PC-9 (cell line): ENCODE measurements around the gene NTNG1. TPM values are rescaled to one million over a fixed set of nuclear protein-coding genes. Genes with fewer than 3 reads are reported as not detected.
A peak's percentile ranks its signal among the peaks of the same experiment; 100 is the strongest.

Experiments
- BruUV-seq: library from RNA; stranded (reverse); fragments of 400-500 nt; replicated peaks from 2 replicates; lab custom pipeline; 2021; lab: Mats Ljungman, UMichigan
- CTCF ChIA-PET: fragments of 300-600 bp; sonication (Branson Sonifier 250); formaldehyde crosslinking; loops from one replicate; lab custom pipeline; 2022; ENCODE audit warnings: antibody characterized with exemption; lab: Charles Lee
- POLR2A ChIA-PET: fragments of 300-600 bp; sonication (Branson Sonifier 250); formaldehyde crosslinking; loops from one replicate; lab custom pipeline; 2022; ENCODE audit warnings: antibody characterized with exemption; ENCODE audit not compliant: unreplicated experiment; lab: Charles Lee
- DNase-seq, 2 experiments: peaks; one replicate each; pipeline versions ENCODE4 v3.0.0 to v3.0.0-alpha.2; 2015 to 2022; ENCODE audit warnings: mixed read lengths in 1 of 2
- H2AFZ ChIP-seq: fragments of 200-600 bp; sonication (generic); 2 replicates; pipeline ENCODE4 v1.8.1; 2017; ENCODE audit warnings: antibody characterized with exemption
- H3F3A ChIP-seq: fragments of 200-600 bp; sonication (generic); 2 replicates; pipeline ENCODE4 v1.8.1; 2017; ENCODE audit warnings: antibody characterized with exemption, mild to moderate bottlenecking, low read depth; ENCODE audit not compliant: insufficient read depth
- H3K27ac ChIP-seq: fragments of 200-600 bp; sonication (generic); 2 replicates; pipeline ENCODE4 v1.6.1; 2016; ENCODE audit warnings: mixed run types
- H3K27me3 ChIP-seq: fragments of 200-600 bp; sonication (generic); 2 replicates; pipeline ENCODE4 v1.6.1; 2016; ENCODE audit warnings: low read depth, mixed run types; ENCODE audit not compliant: insufficient read depth
- H3K36me3 ChIP-seq: fragments of 200-600 bp; sonication (generic); 2 replicates; pipeline ENCODE4 v1.6.1; 2016; ENCODE audit warnings: low read depth, mixed run types
- H3K4me1 ChIP-seq: fragments of 200-600 bp; sonication (generic); replicated peaks from 2 replicates; pipeline ENCODE4 v1.6.1; 2016; ENCODE audit warnings: mixed run types; ENCODE audit not compliant: insufficient read depth
- H3K4me2 ChIP-seq: fragments of 200-600 bp; sonication (generic); 2 replicates; pipeline ENCODE4 v1.6.1; 2017; ENCODE audit warnings: mixed run types
- H3K4me3 ChIP-seq: fragments of 200-600 bp; sonication (generic); 2 replicates; pipeline ENCODE4 v1.6.1; 2016; ENCODE audit warnings: mixed run types
- H3K79me2 ChIP-seq: fragments of 200-600 bp; sonication (generic); 2 replicates; pipeline ENCODE4 v1.6.1; 2017; ENCODE audit warnings: low read depth, mixed run types
- H3K9me2 ChIP-seq: fragments of 200-600 bp; sonication (generic); 2 replicates; pipeline ENCODE4 v1.8.1; 2017; ENCODE audit warnings: mild to moderate bottlenecking; ENCODE audit not compliant: insufficient read depth
- H3K9me3 ChIP-seq: fragments of 200-600 bp; sonication (generic); 2 replicates; pipeline ENCODE4 v1.8.1; 2016; ENCODE audit warnings: low read depth; ENCODE audit not compliant: insufficient read depth
- H4K20me1 ChIP-seq: fragments of 200-600 bp; sonication (generic); 2 replicates; pipeline ENCODE4 v1.8.1; 2017; ENCODE audit not compliant: insufficient read depth
- CTCF ChIP-seq: fragments of 200-600 bp; sonication (generic); conservative IDR thresholded peaks from 2 replicates; pipeline ENCODE4 v1.6.1; 2017; ENCODE audit warnings: mixed run types, antibody characterized with exemption, mild to moderate bottlenecking, moderate library complexity
- EZH2 ChIP-seq: fragments of 200-600 bp; sonication (generic); IDR thresholded peaks from 2 replicates; pipeline ENCODE4 v1.8.0; 2017; ENCODE audit warnings: antibody characterized with exemption, low read depth
- intact Hi-C: fragments of 100-400 bp; cut with micrococcal nuclease; formaldehyde crosslinking; loops from one replicate; pipeline ENCODE4 v1.10.0; 2022; ENCODE audit not compliant: unreplicated experiment
- total RNA-seq: library from RNA; stranded (reverse); gene quantifications from 2 replicates; pipeline ENCODE4 v1.2.3, GENCODE V29; 2021

Gene NTNG1
- total RNA-seq, 1 experiment from 2014 or later = not detected

GRCh38 chr1:107529511-107530149 lies 388.8 kb downstream of the NTNG1 start:
- no peaks in the 10 kb centered on the region for H3K9me2 ChIP-seq
- no peak overlapping the region for H3K4me3 ChIP-seq
- intact Hi-C loops = loop anchor here (5.0 to 10.0 kb wide), 2 partner anchors 95 to 218 kb away; no protein-coding TSS in a partner anchor
- H2AFZ ChIP-seq = no peak overlapping the region
- no peak overlapping the region for H3K27ac ChIP-seq
- ChIA-PET POLR2A (no interaction called here), CTCF (interaction anchor here (0.7 to 1.1 kb wide), 2 partner anchors 99 to 219 kb away, joined by 3 read pairs; no protein-coding TSS in a partner anchor)
- BruUV-seq = no TSS peak
- no peaks in the 10 kb centered on the region for H3K79me2 ChIP-seq
- peaks cover 5% of the 10 kb centered on the region for H3K4me1 ChIP-seq
- no peaks in the 10 kb centered on the region for H4K20me1 ChIP-seq
- TF ChIP-seq CTCF (peak; percentile 93), EZH2 (no peak)
- H3F3A ChIP-seq = no peaks in the 10 kb centered on the region
- H3K27me3 ChIP-seq = no peaks in the 10 kb centered on the region
- no peaks in the 10 kb centered on the region for H3K9me3 ChIP-seq
- peak in 1 of 2 experiments; percentile 56 for DNase-seq
- H3K4me2 ChIP-seq = no peak overlapping the region
- H3K36me3 ChIP-seq = no peaks in the 10 kb centered on the region

- no peaks in the 10 kb centered on the region for H3K36me3 ChIP-seq
- no peak for TF ChIP-seq CTCF
- TF ChIP-seq EZH2 = no peak
- H3K9me3 ChIP-seq = no peaks in the 10 kb centered on the region
- H2AFZ ChIP-seq = no peak overlapping the region
- no peak for DNase-seq
- no peaks in the 10 kb centered on the region for H3K27me3 ChIP-seq
- no peaks in the 10 kb centered on the region for H3K9me2 ChIP-seq
- intact Hi-C loops = no loop called here
- POLR2A ChIA-PET = no interaction called here
- no peak overlapping the region for H3K4me2 ChIP-seq
- CTCF ChIA-PET = no interaction called here
- H3K27ac ChIP-seq = no peak overlapping the region
- BruUV-seq = no TSS peak
- no peak overlapping the region for H3K4me3 ChIP-seq
- no peaks in the 10 kb centered on the region for H3K79me2 ChIP-seq
- peaks cover 8% of the 10 kb centered on the region for H3K4me1 ChIP-seq
- no peaks in the 10 kb centered on the region for H4K20me1 ChIP-seq
- no peaks in the 10 kb centered on the region for H3F3A ChIP-seq
Observed at GRCh38 chr1:107530543-107530942, 389.7 kb downstream of the NTNG1 start.

- no peaks in the 10 kb centered on the region for H3K79me2 ChIP-seq
- no peaks in the 10 kb centered on the region for H3K36me3 ChIP-seq
- H4K20me1 ChIP-seq = no peaks in the 10 kb centered on the region
- no peak overlapping the region for H3K27ac ChIP-seq
- no peaks in the 10 kb centered on the region for H3K9me2 ChIP-seq
- ChIA-PET CTCF (interaction anchor here (0.6 kb wide), 1 partner anchor 197 kb away, joined by 3 read pairs; no protein-coding TSS in a partner anchor), POLR2A (no interaction called here)
- no peak overlapping the region for H3K4me2 ChIP-seq
- H2AFZ ChIP-seq = no peak overlapping the region
- no TSS peak for BruUV-seq
- no peaks in the 10 kb centered on the region for H3F3A ChIP-seq
- H3K9me3 ChIP-seq = no peaks in the 10 kb centered on the region
- H3K4me3 ChIP-seq = no peak overlapping the region
- no peak for DNase-seq
- H3K4me1 ChIP-seq = peaks cover 8% of the 10 kb centered on the region
- TF ChIP-seq EZH2 = no peak
- no peak for TF ChIP-seq CTCF
- intact Hi-C loops = no loop called here
- no peaks in the 10 kb centered on the region for H3K27me3 ChIP-seq
Observed at GRCh38 chr1:107531065-107531908, 390.4 kb downstream of the NTNG1 start.
